Activated naive CD8-positive, alpha-beta T cell treated with anti-CD3 and anti-CD28 coated beads, Interleukin-2, amount 50 U/mL, for 16 hours (primary cell): ENCODE results near the gene ZNF236.
"Not testable (repeated sequence)": the region's sequence is repeated elsewhere in the genome, so short reads cannot be mapped to it uniquely, and the experiment has no call there.

Experiments
- DNase-seq: peaks from one replicate; pipeline ENCODE4 v3.0.0-alpha.2; 2020; ENCODE audit warnings: low read depth, low spot score

ZNF236 gene

DNA sequence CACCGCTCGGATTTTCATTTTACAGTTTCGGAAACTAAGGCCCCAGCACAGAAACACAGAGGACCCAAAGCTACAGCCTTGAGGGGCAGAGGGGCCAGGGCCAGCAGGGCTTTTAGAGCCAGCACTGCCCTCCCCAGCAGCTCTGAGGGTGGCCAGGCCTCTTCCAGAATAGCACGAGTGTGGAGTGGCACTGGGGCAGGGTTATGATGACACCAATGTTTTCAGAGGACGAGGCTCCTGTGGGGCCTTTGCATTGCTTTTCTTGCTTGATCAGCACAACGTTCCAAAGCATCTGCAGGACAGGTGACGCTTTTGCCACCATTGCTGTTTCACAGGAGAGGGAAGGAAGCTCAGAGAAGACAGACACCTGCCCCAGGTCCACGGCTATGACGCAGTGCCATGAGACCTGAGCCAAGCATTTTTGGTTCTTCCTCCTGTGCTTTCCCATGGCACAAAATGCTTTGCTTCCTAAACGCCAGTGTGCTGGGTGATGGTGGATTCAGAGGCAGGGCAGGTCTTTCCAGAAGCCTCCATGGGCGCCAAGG is 183.4 kb downstream of the ZNF236 start:
- DNase-seq = no peak

DNA sequence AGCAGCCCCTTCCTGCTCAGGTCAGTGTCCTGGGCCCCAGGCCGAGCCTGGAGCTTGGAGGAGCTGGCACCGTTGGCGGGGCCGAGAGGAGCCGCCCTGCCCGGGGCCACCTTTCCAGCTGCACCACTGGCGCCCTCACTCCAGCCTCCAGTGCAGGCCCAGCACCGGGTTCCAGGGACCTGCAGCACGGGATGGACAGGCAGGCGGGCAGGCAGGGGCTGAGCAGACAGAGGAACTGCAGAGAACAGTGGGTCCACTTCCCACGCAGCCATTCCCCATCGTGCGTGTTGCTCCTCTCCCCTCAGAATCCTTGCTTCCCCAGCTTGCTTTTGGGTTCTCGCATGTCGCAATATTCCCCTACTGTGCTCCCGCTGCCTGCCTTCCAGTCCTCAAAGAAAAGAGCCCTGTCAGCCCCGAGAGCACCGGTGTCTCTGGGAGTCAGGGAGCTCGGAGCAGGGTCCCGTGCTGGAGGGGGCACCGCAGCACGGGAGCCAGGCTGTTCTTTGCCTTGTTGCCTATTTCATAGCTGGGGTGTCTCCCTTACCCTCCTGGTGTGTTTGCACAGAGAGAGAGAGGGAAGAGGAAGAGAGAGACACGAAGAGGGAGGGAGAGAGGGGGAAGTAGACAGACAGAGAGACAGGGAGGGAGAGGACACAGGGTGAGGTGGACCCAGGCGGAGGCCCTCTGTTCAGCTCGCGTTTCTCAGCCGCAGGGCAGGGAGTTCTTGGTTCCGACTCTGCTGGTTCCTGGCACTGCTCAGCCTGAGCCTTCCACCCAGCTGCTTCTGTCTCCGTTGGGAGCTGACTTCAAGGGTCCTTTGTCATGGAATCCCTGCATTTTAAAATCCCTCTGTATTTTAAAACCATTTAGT is 184.2 kb downstream of the ZNF236 start:
- no peak for DNase-seq

DNA sequence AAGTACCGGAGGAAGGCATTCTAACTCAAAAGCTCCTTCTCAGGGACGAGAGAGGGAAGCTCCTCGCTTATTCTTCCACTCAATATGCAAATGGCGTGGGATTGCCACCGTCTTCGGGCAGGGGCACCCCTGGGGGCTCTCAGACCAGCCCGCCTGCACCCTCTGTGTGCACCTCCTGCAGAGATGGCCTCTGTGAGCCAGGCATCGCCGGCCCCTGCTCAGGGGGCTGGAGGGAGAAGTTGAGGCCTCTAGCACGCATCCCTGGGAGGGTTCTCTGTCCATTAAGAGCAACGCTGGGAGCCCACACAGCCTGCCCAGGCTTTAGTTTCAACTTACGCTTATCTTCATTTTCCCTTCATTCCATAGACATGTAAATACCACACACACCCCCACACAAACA is 184.9 kb downstream of the ZNF236 start:
- DNase-seq = no peak

DNA sequence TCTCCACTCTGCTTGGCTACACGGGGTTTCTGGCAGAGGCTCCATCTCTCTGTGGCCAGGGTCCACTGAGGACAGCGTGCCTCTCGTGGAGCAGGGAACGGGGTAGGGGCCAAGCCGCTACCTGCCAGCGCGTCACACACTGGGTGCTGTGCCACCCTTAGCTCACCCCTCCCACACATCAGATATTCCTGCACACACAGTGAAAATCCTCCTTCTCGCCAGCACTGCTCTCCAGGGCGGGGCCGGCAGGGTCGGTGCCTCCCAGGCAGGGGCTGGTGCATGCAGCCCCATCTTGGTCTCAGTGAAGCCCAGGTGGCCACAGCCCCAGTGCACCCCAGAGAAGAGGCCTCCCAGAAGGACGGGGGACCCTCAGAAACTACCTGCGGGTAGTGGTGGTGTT is 185.6 kb downstream of the ZNF236 start:
- no peak for DNase-seq

DNA sequence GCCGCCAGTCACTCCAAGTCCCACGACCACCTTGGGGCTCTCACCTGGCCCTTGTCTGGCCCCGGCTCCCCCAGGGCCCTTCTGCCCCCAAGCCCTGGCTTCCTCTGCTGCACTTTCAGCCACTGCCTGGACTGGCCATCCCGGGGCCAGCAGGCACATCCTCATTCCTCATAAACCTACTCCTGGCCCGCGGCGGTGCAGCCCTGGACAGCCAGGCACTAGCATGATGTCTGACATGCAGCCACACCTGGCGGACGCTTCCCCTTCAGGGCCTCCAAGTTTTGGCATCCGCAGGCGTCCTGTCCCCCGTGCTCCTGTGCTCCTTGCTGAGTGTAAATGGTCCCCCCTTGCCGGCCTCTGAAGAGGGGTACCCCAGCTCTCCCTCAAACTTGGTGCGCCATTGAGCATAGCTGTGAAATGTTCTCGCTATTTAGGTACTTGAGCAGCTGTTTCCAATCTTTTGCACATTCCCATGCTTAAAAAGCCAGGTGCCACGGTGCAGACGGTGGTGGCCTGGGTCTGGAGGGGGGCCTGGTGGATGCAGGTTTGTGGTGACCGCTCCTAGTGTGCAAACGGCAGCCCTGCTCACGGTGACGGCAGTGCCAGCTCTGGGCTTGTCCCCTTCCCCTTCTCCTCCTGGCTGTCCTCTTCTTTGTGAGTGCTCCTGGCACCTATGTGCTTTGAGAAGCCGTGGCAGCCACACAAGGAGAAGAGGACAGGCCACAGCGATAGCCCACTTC is 186.4 kb downstream of the ZNF236 start:
- no peak for DNase-seq

DNA sequence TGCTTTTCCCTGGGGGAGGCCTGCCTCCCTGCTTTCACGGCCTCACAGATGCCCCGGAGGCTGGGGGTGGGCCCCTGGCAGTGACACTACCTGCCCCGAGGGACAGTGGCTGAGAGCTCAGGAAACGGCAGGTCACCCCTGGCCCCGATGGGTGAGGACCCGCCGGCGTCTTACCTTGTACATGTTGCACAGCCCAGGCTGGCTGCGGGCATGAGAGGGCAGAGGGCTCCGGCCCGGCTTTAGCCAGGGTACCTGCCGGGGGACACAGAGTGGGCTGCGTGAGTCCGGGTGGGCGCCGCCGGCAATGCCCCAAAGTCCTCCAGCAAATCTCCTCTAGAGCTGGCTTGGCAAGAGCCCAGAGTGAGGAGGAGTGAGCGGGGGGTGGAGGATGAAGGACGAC is 187.3 kb downstream of the ZNF236 start:
- DNase-seq = no peak

DNA sequence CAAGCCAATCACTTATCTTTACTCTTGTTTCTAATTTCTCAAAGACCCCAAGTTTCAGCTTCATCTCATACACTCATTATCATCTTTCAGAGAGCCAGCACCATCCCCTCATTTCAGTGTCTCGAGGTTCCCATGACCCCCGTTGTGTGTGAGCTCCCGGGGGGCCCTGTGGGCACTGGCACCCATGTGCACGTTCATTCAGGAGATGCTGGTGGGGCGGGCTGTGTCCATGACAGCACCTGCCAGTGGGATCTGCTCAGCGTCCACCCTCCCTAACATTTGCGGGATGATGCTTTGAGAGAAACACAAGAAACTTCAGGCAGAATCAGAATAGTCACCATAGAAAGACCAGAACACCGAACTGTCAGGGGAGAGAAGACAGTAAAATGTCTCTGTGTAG is 189.8 kb downstream of the ZNF236 start:
- no peak for DNase-seq

DNA sequence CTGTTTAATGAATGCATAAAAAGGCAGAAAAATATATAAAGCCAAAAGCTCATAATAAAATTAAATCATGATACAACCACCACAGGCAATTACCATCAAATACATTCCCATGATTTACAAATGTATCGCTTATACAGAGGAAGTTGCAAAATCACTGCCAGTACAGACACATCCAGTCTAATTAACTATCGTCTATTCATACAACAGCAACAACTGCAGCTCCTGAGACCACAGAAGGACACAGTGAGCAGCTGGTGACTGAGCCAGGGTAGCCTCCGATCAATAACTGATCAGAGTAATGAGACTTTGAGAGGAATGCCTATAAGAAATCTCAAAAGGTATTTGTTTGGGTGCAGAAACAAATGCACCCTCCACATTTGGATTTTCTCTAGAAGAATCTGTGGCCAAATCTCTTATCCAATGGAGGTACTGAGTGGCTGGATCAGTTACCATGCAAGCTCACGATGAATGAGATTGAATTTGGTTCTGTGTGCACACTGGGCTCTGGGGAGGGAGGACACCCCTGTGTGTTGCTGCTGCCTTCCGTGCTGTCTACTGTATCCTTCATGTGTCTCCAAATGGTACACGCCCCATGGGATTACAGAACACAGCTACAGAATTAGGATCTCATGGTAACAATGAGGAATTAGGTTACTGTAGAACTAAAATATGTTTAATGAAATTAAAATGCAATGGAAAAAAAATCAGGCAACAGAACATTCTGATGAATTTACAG is 190.6 kb downstream of the ZNF236 start:
- DNase-seq = no peak

DNA sequence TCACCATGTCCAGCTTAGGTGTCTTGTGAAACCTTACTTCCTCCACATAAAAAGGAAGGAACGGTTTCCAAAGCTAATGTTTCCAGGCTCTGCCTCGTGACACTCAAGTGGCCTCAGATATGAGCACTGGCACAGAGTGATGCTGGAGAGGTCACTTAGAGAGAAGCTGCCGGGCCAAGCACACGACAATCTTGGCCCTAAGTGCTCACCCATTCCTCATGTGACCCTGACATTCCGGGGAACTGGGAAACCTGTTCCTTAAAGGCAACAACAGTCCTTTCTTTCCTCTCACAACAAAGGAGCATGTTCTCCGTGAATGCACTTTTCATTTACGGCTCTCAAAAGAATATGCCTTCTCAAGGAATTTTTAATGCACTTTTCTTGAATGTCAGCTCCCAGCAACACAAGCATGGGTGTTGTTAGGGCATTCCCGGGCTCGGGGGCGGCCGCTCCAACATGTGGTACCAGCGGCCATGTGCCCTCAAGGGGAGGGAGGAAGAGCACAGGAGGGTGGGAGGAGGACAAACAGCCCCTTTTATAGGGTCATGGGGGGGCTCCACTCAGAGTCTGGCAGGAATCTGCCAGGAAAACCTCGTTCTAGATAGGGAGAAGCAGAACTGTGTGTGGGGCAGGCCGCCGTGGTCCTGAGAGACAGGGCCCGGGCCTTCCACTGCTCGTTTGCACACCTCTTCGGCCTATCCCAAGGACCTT is 191.6 kb downstream of the ZNF236 start:
- no peak for DNase-seq

DNA sequence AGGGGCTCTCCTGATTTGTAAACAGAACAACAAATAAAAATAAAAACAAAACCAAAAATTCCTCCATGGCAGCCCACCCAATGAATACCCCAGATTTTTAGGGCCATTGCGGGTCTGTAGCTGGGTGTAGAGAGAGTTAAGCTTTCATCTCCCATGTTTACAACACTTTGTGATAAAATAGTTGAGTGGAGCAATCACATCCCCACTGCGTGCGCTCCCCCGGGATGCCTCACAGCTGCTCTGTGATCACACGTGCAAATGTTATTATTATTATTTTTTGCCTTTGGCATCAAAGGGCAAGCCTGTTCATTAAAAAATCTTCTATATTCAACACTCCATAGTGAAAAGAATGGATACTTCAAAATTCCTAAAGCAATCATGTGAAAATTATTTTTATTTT is 192.2 kb downstream of the ZNF236 start:
- DNase-seq = no peak

DNA sequence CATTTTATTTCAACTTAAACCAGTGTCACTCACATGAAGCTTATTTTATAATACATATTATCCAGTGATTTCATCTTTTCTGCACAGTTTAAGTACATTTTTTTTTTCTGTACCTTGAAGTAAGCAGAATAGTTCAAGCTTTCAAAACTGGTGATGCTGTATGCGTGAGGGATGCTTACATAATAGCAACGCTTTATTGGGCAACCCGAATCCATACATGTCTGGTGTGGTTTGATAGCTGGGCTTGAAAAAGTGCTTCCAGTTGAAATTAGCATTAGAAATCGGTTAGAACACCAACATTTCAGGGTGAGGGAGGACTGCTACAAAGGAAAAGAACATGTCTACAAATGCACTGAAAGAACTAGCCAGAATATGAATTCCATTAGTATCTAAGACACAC is 192.8 kb downstream of the ZNF236 start:
- DNase-seq = no peak

DNA sequence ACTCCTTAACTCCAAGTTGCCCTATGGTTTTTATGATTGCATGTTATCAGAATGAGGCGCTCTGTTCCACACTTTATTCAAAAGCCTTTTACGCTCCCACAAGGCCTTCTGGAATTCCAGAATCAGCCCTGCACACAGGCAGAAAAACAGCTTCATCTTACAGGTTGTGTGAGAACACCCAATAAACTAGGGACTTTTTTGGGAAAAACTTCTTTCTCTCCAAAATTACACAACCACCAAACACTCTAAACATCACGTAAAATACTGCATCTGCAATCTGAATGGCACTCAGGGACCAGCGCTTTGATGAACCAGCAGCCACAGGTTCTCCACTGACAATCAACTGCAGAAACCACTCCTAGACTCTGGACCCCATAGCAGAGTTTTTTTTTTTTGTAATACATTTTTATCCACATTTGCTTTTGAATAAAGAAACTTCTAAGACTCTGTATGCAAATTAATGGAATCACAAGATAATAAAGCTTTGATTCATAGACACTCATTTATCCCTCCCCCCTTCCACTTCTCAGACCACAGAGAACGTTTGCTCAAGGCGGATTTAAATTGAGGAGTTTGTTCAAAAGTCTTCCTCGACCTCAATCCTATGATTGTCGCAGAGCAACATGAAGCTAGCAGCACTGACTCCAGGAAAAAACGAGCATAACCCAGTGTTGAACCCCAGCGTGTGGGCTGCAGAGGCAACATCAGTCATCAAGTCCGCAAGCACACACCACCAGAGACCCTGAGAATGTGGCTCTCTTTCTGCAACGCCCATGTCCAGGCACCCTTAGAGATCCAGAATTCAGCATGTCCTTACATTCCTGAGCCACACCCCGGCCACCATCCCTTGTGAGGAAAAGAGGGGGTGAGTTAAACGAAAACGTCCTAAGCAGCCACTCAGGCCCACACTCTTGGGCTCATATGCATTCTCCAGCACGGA is 193.7 kb downstream of the ZNF236 start:
- no peak for DNase-seq

DNA sequence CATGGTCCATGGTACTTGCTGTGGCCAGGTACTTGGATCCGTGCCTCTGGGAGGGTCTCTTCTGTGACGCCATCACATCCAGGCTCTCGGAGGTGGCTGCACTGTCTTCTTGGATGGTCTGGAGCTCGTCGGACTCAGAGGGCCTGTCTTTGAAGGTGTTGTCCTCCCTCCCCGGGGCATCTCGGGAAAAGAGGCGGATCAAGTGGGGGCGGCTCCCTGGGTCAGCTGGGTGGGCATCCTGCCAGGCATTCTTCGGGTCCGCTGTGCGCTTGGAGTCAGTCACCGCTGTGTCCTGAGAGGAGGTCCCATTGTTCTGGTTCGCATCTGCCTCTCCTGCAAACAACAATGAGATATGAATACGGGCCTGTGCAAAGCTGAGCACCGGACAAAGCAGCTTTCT is 194.6 kb downstream of the ZNF236 start:
- DNase-seq = no peak

DNA sequence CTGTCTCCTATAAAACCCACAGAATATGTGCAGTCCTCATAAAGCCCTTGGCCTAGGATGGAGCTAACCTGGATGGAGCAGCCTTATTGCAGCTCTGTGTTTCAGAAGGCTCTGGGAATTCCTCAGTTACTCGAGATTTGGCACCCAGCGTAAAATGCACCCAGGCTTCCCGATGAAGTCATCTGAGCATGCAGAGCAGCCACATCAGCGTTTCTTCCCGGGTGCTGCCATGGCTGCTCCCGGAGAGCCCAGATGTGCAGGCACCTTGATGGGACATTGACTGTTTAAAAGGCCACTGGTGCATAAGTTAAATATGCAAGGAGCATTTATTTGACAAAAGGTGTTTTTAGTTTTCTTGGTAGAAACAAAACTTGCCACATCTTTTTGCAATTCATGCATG is 195.0 kb downstream of the ZNF236 start:
- no peak for DNase-seq

DNA sequence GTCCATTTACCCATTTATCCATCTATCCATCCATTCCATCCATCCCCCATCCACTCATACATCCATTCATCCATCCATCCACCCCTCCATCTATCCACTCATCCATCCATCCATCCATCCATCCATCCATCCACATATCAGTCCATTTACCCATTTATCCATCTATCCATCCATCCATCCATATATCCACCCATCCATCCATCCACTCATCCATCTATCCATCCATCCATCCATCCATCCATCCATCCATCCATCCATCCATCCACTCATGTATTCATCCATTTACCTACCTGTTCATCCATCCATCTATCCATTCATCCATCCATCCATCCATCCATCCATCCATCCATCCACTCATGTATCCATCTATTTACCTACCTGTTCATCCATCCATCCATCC is 196.3 kb downstream of the ZNF236 start:
- not testable (repeated sequence) for DNase-seq

DNA sequence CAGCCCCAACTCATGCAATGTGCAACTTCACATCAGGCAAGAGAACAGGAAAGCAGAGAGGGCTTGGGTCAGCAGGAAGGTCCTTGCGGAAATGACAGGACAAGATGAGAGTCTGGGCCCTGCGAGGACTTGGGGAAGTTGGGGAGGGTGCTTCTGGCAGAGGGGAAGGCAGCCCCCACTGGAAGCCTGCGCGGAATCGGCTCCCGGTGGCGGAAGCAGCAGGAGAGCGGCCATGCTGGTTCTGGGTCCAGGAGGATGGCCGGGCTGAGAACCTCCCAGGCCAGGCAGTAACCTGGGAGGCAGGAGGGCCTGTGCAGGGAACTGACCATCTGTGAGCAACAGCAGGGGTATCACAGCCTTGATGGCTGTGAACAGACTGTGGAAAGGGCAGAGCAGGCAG is 197.3 kb downstream of the ZNF236 start:
- DNase-seq = no peak
